ENCODE results near the gene PRIMPOL. TPM values are rescaled to one million over a fixed set of nuclear protein-coding genes. Genes with fewer than 3 reads are reported as not detected.
A peak's percentile ranks its signal among the peaks of the same experiment; 100 is the strongest.
"Not testable (repeated sequence)": the region's sequence is repeated elsewhere in the genome, so short reads cannot be mapped to it uniquely, and the experiment has no call there.

PRIMPOL gene
- total RNA-seq, 1 donor from 2014 or later = 16.8 TPM

DNA sequence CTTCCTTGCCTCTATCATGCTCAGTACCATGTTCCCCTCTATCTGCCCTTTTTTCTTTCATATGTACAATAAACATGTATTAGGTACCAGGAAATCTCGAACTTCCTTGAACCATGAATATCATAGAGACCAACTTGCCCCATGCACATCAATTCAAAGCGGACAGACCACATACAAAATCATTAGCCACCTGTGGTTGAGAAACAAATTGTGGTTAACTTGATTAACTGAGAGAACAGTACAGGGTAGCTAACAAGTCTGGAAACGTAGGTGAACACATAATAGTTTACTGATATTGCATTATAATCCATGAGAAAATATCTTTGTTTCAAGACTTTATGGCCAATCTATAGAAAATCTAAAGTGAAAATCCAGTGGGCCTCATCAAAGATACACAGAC lies 8.5 kb upstream of the PRIMPOL start:
- DNase-seq = no peak

DNA sequence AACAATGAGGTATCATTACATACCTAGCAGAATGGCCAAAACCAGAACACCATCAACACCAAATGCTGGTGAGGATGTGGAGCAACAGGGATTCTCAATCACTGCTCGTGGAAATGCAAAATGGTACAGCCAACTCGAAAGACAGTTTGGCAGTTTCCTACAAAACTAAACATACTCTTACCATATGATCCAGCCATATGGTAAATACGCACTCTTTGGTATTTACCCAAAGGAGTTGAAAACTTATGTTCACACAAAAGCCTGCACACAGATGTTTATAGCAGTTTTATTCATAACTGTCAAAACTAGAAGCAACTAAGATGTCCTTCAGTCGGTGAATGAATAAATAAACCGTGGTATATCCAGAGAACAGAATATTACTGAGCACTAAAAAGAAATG lies 8.1 kb upstream of the PRIMPOL start:
- no peak for DNase-seq

DNA sequence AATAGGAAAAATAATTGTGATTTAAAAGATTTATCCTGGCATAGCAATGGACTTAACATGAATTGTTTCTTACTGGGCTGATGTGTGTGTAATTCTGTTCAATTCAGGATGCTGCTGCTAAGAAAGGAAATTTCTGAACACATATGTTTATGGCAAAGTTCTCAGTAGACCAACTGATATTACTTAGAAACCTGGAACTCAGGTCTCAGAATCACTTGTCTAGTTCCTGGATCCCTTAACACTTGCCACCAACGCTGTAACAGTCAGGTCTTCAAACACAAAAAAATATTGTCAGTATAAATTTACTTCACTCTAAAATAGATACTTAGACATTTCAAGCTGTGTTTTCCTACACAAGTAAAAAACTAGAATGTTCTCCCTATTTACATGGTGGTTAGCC lies 5.8 kb upstream of the PRIMPOL start:
- DNase-seq = no peak

DNA sequence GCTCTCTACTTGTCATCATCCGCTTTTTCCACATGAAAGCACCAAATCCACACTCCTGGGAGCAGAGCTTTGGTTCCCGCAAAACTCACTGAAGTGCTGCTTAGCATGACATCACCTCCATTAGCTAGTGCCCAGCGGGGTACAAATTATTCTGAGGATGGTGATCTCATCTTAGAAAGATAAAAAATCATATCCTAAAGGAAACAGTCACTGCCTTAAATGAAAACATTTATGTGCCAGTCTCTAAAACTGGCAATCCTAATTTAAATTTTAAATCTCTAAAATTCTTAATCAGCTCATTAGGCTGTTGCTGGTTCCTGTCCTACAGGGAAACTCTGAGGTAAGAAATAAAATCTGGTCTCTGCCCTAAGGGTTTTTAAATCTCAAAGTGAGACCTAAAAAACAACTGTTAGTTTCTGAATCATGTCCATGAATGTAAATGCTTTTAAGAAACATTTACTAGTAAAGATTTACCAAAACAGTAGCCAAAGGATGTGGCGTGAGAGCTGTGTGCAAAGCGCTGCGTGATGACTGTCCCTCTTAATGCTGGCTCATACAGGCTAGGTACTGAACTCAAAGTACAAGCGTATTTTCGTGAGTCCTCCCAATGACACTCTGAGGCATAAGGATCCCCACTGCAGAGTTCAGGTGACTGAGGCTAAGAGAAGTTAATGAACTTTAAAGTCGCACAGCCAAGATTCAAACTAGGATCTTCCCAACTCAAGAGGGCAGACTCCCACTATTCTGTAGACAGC lies 4.8 kb upstream of the PRIMPOL start:
- DNase-seq = peak; percentile 58

DNA sequence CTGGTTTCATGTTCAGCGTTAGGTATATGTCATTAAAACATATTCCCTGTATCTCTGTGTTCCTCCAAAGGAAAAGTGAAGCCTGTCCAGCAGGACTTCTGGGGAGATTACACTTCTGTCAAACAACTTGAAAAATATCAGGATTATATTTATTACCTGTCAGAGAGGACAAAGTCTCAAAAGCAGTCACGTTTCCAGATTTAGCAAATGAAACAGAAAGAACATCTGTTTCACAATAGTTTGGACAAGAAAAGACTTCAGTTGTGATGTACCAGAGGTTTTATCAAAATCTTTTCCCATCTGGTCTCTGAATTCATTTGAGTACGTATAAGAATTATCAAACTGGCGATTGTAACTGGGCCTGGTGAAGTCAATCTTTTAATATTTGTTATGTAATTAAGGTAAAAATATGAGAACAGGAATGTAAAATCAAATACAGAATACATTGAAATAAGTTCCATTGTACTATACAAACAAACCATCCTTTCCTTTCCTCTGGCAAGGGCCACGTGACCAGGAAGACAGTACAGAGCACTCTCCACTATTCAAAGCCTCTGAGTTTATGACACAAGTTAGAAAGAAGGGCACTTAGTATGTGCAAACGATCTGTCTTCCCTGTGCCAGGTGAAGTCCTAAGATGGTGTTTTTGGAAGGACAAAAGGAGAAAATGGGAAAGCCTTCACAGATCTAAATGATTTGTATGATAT lies 3.5 kb upstream of the PRIMPOL start:
- peak; percentile 45 for DNase-seq

DNA sequence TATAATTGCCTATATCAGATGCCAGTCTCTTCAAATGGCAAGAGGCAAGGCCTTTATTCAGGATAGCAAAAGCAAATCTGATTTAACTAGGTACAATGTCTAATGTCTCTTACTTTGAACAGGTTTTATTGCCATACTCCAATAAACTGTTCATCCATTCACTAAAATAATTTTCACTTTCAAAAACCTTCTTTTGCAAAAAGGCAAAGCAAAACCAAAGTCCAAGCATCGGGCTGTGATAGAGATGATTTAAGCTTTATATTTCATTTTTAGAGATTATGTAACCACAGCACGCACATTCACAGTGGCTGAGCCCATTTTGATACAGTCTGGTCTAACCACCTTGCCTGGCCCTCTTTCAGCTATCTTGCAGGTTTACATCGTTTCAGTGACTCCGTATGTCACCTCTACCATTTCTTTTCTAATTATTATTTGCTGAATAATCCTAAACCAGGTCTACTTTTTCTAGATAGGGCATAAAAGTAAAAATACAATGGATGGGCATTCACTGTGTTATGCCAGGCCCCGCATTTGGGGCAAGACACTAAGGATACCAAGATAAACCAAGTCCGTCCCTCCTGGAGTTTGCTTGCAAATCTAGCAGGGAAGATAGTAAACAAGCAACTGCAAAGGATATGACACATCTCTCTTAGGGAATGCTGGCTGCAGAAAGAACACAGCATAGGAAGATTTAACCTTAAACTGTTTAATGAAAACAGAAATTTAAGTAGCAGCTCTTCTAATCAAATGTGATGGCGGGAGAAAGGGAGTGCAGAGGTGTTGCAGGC lies 2.1 kb upstream of the PRIMPOL start:
- DNase-seq = peak; percentile 55

DNA sequence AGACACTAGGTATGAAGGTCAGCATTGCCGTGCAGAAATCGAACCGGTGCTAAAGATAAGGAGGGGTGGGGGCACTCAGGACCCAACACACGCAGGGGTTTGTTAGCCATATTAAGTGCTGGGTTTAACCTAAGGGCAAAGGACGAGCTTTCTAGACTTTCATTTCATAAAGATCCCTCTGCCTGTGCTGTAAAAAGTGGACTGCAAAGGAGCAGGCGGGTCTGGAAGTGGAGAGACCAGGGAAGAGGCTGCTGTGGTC lies 1.6 kb upstream of the PRIMPOL start:
- no peak for DNase-seq

DNA sequence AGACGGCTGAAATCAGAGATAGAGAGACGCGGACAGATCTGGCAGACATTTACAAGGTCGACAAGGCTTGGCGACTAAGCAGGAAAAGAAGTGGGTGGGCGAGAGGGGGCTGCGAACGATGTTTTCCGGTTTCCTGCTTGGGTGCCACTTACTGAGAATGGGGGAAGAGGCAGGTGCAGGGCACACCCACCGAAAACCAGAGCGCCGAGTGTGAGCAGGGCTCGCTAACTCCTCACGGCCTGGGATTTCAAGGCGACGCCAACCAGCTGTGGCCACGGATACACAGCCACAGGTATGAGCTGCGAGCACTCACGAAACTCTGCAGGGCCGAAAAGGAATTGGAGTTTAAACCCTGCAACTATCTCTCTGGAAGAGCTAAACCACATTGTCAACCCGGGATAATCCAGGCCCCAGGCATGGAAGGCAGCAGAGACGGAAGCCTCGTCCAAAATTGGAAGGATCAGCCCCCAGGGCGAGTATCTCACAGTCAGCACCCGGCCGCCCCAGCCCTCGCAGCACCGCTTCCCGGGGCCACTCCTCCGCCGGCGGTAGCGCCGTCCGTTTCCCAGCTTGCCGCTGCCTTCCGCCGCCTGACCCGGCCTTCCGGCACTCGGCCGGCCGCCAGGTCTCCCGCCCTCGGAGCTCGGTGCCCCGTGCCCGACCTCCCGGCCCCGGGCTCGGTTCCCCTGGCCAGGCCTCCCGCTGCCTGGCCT lies 1.1 kb upstream of the PRIMPOL start:
- DNase-seq = peak; percentile 72

DNA sequence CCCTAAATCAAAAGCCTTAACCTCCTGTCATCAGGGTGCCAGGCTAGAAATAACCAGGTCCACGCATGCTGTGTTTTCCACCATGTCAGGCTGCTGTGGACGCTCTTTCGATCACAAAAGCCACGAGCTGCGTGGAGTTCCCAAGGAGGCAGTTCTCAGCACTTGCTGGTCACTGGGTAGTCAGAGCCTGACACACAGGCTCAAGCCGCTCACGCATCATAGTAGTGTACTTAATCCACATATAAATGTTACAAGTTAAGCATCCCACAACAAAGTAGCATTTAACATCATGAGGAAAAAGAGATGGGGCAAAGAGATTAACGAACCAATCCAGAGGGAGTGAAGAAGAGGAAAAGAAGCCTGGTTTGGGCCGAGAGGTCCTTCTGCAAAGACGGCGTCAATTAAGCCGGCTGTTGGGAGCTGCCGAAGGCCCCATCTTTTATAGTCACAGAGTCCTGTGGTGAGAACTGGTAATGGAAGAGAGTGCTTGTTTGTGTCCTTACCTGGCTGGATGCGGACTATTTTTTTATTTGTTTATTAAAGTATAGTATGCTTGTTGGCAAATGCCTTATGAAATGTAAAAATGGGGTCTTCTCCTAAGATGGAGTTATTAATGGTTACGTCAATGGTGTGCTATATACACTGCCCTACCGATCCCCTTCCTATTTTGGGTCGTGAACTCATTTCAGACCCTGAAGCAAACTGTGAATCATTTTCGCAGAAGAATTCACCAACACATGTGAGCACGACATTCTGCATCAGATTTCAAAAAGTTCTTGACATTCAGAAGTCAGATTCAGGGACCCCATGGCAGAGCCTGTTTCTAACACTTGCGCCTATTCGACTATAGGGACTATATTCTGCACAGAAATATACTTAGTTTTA lies 675 bp downstream of the PRIMPOL start:
- DNase-seq = peak; percentile 65

DNA sequence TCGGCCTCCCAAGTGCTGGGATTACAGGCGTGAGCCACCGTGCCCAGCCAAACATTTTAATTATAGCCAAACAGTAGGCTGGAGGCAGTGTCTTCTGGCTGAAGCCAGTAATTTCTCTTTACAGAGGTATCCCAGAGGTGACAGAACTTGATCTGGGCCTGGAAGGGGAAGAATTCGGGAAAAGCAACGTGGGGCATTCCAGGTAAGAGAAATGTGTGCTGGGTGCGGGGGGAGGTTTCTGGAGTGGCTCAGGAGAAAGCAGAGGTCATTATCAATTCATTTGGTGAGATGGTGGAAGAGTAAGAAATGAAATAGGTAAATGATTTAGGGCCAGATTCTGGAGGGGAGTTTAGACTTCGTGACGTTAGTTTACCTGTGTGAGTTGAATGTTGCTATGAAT lies 2.4 kb downstream of the PRIMPOL start:
- DNase-seq = no peak

DNA sequence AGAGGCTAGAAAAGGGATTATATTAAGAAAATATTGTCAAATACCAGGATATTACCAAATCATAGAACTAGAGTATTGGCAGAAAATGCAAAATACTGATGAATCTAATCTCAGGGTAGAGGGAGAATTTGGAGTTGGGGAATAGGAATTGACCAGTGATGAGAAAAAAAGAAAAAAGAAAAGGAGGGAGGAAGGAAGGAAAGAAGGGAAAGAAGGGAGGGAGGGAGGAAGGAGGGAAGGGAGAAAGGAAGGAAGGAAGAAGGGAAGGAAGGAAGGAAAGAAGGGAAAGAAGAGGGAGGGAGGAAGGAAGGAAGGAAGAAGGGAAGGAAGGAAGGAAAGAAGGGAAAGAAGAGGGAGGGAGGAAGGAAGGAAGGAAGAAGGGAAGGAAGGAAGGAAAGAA lies 3.1 kb downstream of the PRIMPOL start:
- DNase-seq = not testable (repeated sequence)

DNA sequence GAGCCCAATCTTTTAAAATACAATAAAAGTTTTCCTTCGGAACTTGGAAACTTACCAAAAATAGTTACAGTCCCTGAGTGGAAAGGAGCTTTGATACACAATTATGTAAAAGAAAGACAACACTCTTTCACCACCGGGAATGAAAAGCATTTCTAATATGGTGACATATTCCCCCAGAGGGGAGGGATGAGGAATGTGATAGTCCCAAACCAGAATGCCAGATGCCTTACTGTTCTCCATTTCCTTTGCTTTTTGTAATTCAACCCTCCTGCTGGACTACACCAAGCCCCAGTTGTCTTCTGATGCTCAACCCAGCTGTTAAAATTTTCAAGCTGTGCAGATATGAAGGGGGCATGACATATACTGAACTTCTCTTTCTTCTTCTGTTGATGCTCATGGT lies 4.1 kb downstream of the PRIMPOL start:
- no peak for DNase-seq

DNA sequence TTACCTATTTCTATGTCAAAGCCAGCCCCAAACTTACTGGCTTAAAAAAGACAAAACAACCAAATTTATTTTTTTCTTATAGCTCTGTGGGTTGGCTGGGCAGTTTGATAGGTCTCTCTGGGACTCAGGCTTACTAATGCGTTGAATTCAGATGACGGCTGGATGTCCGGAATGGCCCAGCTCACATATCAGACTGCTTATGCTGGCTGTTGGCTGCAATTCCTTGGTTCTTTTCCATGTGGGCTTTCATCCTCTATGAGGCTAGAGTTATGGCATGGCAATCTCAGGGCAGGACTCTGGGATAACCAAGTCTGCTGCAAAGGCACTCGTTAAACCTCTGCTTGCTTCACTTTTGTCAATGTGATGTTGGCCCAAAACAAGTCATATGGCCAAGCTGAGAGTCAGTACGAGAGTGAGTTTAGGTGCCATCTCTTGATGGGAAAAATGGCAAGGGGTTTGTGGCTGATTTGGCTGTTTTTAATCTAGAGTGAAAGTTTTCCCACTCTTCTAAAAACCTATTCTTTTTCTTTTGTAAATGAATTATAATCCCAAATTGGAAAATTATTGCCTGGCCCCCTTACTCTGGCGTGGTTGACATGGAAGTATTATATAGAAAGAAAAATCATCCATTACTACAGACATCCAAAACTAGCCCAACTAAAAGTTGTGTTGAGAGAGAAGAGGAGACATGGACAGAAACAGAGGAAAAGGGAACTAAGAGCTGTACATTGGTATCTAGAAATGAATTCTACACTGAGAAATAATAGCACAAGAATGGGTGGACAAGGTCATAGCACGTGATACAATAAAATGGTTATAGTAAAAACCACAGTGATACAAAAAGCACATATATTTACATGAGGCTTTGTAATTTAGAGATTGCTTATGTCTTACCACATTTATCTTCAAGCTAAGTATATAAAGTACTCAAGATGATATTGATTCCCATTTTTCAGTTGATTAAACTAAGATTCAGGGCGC lies 6.6 kb downstream of the PRIMPOL start:
- DNase-seq = no peak

DNA sequence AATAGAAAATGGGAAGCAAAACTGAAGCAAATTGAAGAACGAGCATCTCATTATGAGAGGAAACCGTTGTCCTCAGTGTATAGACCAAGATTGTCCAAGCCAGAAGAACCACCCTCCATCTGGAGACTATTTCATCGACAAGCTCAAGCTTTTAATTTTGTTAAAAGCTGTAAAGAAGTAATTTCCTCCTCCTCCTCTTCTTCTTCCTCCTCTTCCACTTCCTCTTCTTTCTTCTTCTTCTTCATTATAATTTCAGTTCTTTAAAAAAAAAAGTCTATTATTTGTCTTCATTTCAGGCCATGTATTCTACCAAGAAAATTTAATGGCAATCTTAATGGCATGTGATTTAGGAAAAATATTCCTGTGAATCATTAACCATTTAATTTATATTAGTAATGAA lies 7.6 kb downstream of the PRIMPOL start:
- DNase-seq = no peak

DNA sequence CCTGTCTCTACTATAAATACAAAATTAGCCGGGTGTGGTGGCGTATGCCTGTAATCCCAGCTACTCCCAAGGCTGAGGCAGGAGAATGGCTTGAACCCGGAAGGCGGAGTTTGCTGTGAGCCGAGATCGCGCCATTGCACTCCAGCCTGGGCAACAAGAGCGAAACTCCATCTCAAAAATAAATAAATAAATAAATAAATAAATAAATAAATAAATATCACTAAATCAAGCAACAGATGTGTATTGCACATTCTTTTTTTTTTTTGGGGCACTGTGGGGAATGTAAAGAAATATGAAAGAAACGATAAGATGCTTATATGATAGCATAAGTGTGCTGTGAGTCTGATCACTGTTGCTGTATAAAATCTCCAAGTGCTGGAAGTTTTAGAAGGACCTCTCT lies 8.3 kb downstream of the PRIMPOL start:
- not testable (repeated sequence) for DNase-seq

DNA sequence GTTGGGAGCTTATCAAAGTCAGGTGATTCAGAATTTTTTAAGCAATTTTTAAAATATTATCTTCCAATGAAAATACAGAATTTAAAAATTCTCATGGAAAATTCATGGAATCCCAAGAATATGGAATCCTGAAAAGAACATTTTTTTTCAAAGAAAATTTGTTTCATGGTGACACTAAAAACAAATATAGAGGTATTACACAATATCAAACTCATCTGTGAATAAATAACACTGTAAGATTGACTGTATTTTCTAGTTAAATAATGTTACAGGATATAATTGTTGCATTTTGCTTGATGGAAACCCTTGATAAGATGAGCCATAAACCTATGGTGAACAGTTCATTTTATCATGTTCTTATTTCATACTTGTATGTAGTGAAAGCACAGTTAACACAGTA lies 11.4 kb downstream of the PRIMPOL start:
- no peak for DNase-seq

DNA sequence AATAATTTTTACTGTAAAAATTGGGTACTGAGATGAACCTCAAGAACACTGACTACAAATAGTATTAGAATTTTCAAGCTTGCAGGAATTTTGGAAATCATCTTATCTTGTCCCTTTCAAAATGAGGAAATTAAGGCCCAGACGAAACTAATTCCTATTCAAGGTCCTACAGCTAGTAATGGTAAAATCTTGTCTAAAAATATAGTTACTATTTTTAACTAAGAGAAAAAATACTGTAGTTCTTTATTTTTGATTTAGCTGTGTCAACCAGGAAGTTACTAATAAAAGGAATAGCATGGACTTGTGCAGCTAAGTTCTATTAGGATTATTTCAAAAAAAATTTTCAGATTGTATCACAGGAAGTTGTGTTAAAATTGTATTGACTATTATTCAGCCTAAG lies 12.7 kb downstream of the PRIMPOL start:
- no peak for DNase-seq

DNA sequence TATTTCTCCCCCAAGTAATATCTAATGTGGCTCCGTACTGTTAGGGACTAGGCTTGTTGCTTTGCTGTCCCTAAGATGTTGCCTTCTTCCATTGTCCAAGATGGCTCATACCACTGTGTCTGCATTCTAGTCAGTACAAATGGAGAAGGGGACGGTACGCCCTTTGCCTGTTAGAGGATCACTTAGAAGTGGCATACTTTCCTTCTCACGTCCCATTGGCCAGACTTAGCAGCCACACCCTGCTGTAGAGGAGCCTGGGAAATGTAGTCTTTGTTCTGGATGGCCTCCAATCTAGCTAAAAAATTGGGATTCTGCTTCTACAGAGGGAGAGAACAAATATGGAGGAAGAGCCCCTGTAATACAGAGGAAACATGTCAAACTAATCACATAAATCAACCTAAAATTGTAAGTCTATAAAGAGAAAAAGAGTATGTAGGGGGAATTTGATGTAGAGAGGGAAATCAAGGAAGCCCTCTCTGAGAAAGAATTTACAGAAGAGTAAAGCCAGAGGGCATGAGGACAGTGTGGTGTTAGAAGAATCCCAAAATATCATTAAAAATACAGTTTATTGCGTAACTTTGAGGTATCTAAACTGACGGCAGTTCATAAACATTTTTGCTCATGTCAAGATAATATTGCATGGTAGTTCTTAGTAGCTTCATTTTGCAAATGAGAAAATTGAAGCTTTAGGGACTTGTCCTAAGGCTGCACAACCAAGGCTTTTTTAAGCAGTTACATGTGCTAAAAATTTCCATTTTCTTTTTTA lies 15.1 kb downstream of the PRIMPOL start:
- peak; percentile 23 for DNase-seq

DNA sequence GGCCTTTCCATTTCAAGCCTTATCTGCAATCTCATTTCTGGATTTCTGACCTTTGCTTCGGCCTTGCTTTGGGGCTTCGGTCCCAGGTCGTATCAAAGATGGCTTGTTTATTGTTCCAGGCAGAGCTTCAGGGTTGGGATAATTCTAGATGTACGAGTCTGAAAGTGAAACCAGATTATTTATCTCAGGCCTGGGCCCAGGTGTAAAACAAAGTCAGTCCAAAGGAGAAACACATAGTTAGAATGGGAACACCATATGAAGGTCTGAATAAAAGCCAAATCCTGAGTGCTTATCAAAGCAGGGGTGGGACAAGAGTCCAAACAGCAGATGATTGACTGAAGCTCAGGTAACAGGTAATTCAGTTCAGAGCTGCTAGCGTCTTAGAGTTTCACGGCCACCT lies 17.1 kb downstream of the PRIMPOL start:
- no peak for DNase-seq

DNA sequence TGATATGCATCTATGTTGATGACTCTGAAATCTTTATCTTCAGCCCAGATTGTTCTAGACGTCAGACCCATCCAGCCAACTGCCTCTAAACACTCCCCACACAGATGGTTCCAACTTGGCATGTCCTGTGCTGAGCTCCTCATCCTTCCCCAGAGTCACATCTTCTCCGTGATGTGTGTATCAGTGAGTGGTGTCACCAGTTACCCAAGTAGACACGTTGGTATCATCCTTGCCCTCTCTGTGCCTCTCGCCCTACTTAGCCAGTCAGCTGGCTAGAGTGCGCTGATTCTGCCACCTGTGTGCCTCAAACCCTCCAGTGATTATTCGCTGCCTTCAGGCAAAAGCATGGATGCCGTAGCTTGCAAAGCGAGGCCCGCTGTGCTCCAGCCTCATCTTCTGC lies 18.6 kb downstream of the PRIMPOL start:
- no peak for DNase-seq

All from dermis blood vessel endothelial cell (primary cell).